Lung microvascular endothelial cell (primary cell): ENCODE results near the gene EIF6. TPM values are rescaled to one million over a fixed set of nuclear protein-coding genes. Genes with fewer than 3 reads are reported as not detected.
"Not testable (repeated sequence)": the region's sequence is repeated elsewhere in the genome, so short reads cannot be mapped to it uniquely, and the experiment has no call there.

Experiments
- DNase-seq, 2 donors: peaks; one replicate each; pipeline versions ENCODE4 v3.0.0 to v3.0.0-alpha.2; 2010; ENCODE audit warnings: low read depth in 2 of 2
- total RNA-seq: library from RNA; depleted of rRNA; stranded (reverse); fragments of >200 nt; gene quantifications from 2 replicates; pipeline ENCODE4 v1.2.1, GENCODE V29; 2014

The EIF6 gene
- total RNA-seq, 1 donor from 2014 or later, result 138 TPM

DNA sequence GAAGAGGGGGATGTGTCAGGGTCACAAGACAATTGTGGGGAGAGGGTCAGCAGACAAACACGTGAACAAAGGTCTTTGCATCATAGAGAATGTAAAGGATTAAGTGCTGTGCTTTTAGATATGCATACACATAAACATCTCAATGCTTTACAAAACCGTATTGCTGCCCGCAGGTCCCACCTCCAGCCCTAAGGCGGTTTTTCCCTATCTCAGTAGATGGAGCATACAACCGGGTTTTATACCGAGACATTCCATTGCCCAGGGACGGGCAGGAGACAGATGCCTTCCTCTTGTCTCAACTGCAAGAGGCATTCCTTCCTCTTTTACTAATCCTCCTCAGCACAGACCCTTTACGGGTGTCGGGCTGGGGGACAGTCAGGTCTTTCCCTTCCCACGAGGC lies 22.3 kb downstream of the EIF6 start:
- not testable (repeated sequence) for DNase-seq

DNA sequence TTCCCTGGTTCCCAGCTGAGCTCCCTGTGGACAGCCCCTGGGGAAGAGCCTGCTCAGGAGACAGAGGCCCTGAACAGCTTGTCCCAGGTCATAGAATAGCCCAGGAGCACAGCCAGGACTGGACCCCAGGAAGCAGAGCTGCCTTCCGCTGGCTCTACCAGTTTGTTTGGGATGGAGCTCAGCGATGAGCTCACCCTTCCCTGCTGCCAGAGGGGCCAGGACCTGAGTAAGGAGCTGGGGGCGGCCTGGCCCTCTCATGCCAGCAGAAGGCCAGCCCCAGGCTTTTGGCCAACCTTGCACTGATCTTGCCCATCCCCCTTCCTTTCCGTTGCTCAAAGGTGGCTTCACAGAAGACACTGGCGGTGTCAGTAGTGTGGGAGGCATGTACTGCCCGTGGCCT lies 24.1 kb downstream of the EIF6 start:
- no peak for DNase-seq

DNA sequence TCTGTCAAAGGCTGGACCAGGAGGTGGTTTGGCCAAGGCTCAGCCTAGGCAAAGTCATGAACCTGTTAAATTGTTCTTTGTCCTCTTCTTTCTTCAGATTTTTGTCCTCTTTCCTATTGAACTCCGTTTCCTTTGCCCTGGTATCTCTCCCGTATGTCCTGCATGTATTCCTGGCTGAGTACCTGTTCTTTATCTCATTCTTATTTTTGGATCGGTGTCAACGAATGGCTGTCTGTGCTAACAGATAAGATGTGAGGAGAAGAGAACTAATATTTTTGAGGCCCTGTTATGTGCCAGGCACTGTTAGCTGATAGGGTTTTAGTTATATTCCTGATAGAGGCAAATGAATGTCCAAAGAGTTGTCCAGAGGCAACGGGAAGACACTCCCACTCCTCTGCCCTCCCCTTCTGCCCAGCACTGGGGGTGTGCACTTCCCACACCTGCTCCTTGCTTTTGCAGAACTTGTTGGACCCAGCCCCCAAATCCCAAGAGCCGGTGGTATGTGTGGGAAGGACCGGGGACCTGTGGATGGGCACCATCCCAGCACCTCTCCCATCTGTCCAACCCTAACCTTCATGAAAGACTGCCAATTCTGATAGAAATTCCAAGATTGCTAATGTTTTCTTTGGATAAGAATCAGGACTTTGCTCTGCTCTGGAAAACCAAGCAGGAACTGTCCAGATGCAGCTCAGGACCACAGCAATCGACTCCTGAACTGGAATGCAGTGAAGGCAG lies 27.2 kb downstream of the EIF6 start:
- peak; percentile 9 to 19 for DNase-seq

DNA sequence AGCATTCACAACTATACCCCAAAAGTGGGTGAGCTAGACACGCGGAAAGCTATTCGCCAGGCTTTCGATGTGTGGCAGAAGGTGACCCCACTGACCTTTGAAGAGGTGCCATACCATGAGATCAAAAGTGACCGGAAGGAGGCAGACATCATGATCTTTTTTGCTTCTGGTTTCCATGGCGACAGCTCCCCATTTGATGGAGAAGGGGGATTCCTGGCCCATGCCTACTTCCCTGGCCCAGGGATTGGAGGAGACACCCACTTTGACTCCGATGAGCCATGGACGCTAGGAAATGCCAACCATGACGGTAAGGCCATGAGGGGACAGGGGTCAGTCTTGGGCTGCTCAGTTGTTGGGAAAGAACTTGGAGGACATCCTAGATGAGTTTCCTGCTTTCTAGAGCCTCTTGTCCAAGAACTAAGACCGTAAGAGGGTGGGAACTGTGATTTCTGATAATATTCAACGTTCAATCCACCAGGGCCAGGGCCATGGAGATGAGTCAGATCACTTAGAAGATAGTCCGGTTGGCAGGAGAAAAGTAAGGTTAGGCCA lies 30.0 kb downstream of the EIF6 start:
- no peak for DNase-seq

DNA sequence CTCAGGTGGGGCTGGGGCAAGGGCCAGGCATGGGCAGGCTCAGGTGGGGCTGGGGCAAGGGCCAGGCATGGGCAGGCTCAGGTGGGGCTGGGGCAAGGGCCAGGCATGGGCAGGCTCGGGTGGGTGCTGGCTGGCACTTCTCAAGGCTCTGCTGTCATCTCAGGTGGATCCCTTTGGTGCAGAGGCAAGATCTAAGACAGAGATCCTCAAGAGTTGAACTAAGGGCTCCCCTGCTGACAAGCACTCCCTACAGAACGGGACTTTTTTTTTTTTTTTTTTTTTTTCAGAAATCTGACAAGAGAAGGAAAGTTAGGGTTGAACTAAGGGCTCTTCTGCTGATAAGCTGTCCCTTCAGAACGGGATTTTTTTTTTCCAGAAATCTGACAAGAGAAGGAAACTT lies 31.6 kb downstream of the EIF6 start:
- no peak for DNase-seq

DNA sequence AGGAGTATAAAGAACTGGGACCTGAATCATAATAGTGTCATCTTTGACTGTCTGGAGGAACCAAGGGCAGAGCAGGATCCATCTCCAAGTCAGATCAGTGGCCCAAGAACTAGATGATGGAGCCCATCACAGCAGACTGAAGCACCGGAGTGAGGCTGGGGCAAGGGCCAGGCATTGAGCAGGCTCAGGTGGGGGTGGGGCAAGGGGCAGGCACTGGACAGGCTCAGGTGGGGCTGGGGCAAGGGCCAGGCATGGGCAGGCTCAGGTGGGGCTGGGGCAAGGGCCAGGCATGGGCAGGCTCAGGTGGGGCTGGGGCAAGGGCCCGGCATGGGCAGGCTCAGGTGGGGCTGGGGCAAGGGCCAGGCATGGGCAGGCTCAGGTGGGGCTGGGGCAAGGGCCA lies 32.0 kb downstream of the EIF6 start:
- DNase-seq, result not testable (repeated sequence)

DNA sequence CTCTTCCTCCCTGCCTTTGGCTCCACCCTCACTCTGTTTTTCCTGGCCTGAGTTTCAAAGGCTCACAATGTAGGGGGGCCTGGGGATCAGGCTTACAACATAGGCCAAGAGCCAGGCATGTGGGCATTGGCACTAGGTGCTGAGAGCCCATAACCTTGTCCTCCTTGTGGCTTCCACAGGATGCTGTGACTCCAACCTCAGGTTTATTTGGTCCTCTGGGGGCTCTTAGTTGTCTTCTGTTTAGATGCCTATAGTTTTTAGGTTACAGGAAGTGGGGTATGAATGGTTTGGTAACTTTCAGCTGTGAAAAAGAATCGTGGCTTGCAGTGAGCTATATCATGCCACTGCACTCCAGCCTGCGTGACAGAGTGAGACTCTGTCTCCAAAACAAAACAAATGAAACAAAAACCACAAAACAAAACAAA lies 32.5 kb downstream of the EIF6 start:
- DNase-seq, result no peak

DNA sequence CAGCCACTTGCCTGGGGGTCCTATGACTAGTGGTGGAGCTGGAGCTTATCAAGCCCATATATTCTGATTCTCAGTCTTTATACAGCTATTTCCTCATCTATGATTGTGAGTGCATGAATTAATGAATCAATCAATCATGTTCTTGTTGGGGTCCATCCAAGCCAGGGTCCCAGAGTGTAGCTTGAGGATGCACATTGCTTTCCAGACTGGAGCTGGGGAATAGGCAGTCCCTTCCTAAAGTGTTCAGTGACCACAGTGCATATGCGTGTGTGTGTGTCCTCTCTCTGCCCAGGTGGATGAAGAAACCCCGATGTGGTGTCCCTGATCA lies 33.0 kb downstream of the EIF6 start:
- no peak for DNase-seq

DNA sequence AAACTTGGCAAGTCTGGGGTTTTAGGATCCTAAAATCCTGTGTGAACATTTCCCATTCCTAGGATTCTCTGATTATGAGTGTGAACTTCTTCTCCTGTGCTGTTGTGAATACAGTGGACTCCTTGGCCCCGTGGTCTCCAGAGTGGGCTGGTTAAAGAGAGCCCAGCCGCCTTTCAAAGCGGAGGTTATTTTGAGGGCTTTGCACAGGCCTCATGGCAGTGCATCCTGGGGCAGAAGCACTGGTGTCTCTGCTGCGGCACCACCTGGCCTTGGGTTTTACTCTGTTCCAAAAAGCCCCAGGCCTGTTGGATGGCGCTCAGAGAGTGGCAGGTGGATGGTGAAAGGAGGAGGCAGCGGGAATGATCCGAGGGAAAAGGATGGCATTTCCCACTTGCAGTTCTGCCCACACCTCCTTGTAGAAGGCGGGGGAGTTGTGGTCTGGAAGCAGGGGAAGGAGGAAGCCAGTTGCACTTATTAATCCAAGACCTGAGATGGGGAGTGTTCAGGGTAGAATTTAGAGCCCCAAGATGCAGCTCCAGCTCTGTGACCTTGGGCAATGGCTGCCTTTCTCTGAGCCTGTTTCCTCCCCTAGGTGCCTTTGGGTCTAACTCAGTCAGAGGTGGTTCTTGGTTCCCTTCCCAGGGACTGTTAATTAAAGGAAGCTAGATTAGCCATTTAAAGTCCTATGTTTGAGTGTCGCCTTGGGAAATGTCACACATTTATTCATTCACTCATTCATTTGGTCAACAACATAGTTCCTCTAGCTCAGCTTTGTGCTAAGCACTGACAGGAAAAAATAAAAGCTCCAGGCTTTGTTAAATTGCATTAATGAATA lies 35.7 kb downstream of the EIF6 start:
- DNase-seq, result no peak

DNA sequence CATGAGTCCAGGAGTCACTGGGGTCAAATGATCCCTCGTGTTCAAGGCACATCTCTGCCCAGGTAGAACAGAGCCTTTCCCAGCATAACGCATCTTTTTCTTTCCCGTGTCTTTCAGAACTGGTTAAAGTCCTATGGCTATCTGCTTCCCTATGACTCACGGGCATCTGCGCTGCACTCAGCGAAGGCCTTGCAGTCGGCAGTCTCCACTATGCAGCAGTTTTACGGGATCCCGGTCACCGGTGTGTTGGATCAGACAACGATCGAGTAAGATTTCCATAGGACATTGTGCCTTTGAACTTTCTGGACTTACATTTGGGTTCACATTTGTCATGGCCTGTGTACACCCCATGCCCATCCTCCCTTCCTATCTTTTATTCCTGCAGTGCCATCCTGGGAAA lies 37.8 kb downstream of the EIF6 start:
- no peak for DNase-seq

DNA sequence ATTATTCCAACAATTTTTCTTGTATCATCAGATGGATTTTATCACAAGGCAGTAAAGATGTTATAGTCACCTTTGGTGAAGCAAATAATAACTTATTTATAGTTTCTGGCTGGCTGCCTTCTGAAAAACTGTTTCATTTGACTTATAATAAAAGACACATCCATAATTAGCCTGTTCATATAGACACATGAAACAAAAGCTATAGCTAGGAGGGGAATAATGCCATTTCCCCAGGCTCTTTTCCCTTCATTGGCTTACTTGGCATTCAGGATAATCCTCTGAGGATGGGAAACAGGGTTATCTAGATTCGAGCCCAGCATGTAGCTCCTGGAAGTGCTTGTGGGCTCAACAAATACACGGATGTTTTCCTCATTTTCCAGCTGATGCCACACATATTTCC lies 40.6 kb downstream of the EIF6 start:
- no peak for DNase-seq

DNA sequence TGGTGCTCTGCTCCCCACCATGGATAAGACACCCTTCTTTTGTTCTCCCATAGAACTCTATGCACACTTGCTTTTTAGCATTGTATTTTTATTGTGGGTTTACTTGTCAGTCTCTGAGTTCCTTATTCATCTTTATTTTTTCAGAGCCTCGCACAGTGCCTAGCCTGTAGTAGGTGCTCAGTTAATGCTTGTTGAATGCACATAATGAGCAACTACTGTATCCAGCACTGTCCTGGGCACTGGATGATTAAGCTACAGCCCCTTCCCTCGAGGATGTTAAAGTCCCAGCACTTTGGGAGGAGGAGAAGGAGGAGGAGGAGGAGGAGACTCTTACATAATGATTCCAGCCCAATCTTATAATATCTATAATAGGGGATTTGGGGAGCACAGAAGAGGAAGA lies 41.3 kb downstream of the EIF6 start:
- no peak for DNase-seq

DNA sequence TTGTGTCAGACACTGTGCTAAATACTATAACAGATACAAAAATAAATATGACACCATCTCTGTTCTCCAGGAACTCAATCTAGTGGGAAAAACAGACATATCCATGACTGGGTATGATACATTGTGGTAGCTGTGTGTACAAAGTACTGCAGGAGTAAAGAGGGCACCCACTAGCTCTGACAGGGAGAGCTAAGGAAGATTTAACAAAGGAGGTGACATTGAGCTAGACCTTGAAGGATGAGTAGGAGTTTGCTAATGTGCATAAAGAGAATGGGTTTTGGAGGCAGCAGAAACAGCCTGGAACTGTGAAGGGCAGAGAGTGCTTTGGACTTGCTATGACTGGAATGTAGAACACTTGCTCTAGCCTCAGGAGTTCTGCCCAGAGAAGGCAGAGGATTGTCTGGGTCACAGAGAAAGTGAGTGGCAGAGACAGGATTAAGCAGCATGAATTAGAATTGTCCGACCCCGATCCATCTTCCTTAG lies 43.7 kb downstream of the EIF6 start:
- DNase-seq, result no peak

DNA sequence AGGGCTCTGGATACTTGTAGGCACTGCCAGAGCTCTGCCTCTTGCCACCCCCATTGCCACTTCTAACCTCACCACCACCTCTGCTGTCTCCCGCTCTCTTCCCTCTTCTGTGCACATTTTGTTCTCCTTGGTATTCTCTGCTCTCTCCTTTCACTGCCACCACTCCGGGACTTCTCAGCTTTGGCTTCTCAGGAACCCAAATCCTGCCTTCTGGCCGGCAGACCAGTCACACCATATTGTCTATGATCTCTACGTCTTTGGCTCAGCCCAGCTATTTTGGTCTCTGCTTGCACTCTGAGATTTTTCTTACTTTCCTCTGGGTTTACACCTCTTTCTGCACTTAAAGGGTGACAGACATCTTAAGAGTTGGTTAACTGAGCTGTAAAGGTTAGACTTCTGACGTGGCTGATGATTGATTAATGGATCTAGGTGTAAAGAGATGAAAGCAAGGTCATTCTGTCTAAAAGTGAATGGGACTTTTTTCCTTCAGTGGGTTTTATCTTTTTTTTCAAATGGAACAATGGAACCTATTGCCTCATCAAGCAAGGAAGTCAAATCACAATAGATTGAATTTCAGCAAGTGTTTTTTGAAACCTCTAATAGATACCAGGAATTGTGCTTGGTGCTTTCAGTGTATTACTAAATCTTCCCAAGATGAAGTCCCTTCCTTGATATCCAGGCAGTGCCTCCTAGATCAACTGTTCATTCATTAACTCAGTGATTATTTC lies 44.3 kb downstream of the EIF6 start:
- DNase-seq, result peak in 1 of 2 donors; percentile 57

DNA sequence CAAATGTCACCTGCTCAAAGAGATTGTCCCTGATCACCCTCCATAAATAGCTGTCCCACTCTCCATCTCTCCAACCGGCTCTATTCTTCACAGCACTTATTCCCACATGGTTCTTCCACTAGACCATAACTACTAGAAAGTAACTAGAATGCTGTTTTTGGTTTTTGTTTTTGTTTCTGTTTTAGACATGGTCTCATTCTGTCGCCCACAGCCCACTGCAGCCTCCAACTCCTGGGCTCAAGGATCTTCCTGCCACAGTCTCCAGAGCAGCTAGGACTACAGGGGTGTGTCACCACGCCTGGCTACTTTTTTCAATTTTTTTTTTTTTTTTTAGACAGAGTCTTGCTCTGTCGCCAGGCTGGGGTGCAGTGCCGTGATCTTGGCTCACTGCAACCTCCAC lies 45.8 kb downstream of the EIF6 start:
- DNase-seq, result no peak

DNA sequence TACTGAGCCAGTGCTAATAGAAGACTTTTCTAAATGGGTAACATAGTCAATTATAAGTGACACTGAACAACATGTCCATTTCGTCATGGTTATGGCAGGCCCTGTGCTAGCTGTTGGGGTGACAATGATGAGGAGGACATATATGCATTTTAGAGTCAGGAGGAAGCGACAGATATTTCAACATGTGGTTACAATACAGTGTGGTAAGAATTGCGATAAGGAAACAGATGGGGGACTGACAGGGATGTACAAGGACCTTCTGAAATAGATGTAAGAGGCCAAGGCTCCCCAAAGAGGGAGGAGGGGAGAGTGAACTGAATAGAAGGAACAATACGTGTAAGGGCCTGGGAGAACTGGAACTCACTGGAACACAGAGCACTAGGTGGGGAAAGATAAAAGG lies 46.4 kb downstream of the EIF6 start:
- no peak for DNase-seq

DNA sequence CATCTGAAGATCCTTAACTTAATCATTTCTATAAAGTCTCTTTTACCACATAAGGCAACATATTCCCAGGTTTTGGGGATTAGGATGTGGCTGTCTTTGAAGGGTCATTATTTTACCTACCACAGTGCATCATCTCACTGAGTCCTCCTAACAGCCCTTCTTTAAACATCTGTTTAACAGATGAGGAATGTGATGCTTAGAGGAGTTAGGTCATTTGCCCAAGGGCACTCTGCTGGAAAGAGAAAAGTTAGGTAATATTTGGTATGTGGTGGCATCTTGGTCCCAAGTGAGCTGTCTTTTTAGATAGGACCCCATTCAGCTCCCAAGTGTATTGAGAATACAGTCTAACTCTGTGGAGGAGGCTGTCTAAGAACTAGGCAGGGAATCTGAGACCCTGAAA lies 47.1 kb downstream of the EIF6 start:
- DNase-seq, result no peak

DNA sequence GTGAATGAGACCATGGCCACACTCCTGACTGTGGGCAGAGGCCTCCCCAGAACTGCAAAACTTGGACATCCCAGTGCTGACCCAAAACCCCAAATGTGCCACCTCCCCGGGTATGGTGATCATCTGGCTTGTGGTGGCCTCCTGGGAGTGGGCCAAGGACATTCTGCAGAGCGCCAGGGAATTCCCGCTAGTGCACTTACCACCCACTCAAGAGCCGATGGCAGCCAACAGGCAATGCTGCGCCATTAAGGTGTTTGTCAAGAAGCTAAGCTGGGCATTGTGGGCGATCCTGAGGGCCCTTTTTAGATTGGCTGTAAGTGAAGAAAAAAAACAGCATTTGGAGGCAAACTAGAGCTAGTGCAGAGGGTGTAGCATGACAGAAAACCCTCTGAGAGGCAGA lies 48.7 kb downstream of the EIF6 start:
- no peak for DNase-seq

DNA sequence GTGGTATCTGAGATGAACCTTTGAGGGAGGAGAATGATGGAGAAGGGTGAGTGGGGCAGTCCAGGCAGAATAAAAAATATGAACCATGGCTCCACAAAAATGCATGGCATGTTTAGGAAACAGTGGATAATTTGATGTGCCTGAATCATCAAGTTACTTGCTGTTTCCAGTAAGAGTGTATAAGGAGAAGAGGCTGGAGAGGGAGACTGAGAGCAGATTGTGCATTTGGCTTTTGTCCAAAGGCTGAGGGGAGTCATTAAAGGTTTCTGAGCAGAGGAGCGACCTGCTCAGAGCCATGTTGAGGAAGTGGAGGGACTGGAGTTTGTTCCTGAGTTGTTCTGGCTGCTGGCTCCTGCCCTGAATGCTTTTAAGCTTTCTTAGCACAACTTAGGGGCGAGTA lies 52.0 kb downstream of the EIF6 start:
- peak in 1 of 2 donors; percentile 8 for DNase-seq
